Effector memory CD8-positive, alpha-beta T cell (primary cell): ENCODE measurements around the gene UTP3.
"Not testable (repeated sequence)": the region's sequence is repeated elsewhere in the genome, so short reads cannot be mapped to it uniquely, and the experiment has no call there.

Source experiments
- ATAC-seq: fragments of 150-1000 bp; cut with Tn5 transposase; replicated peaks from 2 replicates; pipeline ENCODE4 v1.10.0; 2021; ENCODE audit warnings: mild to moderate bottlenecking, moderate library complexity
- DNase-seq, 3 experiments: peaks; one replicate each; pipeline ENCODE4 v3.0.0; 2021
- H3K27ac Mint-ChIP-seq, 2 donors: one replicate each; pipeline ENCODE4 v1.8.0; 2022; ENCODE audit warnings: mild to moderate bottlenecking in 2 of 2, mixed read lengths in 2 of 2, moderate library complexity in 2 of 2
- H3K27me3 Mint-ChIP-seq, 2 donors: one replicate each; pipeline ENCODE4 v1.8.0; 2022; ENCODE audit warnings: mixed read lengths in 2 of 2
- H3K36me3 Mint-ChIP-seq: one replicate; pipeline ENCODE4 v1.8.0; 2022; ENCODE audit warnings: mild to moderate bottlenecking, moderate library complexity, mixed read lengths; ENCODE audit not compliant: insufficient read depth
- H3K4me1 Mint-ChIP-seq, 2 donors: one replicate each; pipeline ENCODE4 v1.8.0; 2022; ENCODE audit warnings: low read depth in 2 of 2, mixed read lengths in 2 of 2
- H3K4me3 Mint-ChIP-seq, 2 donors: one replicate each; pipeline ENCODE4 v1.8.0; 2022; ENCODE audit warnings: mild to moderate bottlenecking in 2 of 2, mixed read lengths in 2 of 2, moderate library complexity in 2 of 2
- H3K9me3 Mint-ChIP-seq, 2 donors: one replicate each; pipeline ENCODE4 v1.8.0; 2022; ENCODE audit warnings: mixed read lengths in 2 of 2

UTP3 gene

GRCh38 chr4:70734971-70735370, 46.6 kb downstream of the UTP3 start:
- Mint-ChIP-seq H3K36me3 (peaks cover 4% of the 10 kb centered on the region), H3K4me3 (peak overlapping the region; percentile 74), H3K4me1 (peaks cover 20 to 34% of the 10 kb centered on the region in 2 donors), H3K27ac (peak overlapping the region; percentile 73 to 79), H3K27me3 (no peaks in the 10 kb centered on the region), H3K9me3 (no peaks in the 10 kb centered on the region)
- DNase-seq (peak in 1 of 3 experiments; percentile 2), ATAC-seq (peak; percentile 43)

DNA sequence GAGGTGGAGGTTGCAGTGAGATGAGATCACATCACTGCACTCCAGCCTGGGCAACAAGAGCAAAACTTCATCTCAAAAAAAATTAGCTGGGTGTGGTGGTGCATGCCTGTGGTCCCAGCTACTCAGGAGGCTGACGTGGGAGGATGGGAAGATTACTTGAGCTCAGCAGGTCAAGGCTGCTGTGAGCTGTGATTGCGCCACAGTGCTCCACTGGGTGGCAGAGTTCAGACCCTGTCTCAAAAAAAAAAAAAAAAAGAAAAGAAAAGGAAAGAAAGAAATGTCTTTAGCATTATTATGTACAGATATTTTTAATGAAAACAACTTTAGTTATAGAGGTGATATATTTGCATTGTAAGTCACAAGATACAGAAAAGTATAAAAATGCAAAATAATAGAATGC, 47.6 kb downstream of the UTP3 start:
- ATAC-seq (peak; percentile 40), DNase-seq (peak; percentile 9 to 19 (median 13))
- peak overlapping the region; percentile 74 for H3K4me3 Mint-ChIP-seq
- H3K9me3 Mint-ChIP-seq, H3K36me3 Mint-ChIP-seq, H3K27me3 Mint-ChIP-seq: not testable (repeated sequence)
- peaks cover 22 to 34% of the 10 kb centered on the region in 2 donors for H3K4me1 Mint-ChIP-seq
- peak overlapping the region; percentile 13 to 79 for H3K27ac Mint-ChIP-seq

GRCh38 chr4:70737006-70737405, 48.7 kb downstream of the UTP3 start:
- H3K9me3 Mint-ChIP-seq = no peaks in the 10 kb centered on the region
- H3K4me1 Mint-ChIP-seq = peaks cover 22 to 34% of the 10 kb centered on the region in 2 donors
- H3K27ac Mint-ChIP-seq = peak overlapping the region; percentile 74 to 88
- peaks cover 4% of the 10 kb centered on the region for H3K36me3 Mint-ChIP-seq
- no peaks in the 10 kb centered on the region for H3K27me3 Mint-ChIP-seq
- H3K4me3 Mint-ChIP-seq = peak overlapping the region; percentile 36 to 59
- ATAC-seq (no peak), DNase-seq (no peak)

DNA sequence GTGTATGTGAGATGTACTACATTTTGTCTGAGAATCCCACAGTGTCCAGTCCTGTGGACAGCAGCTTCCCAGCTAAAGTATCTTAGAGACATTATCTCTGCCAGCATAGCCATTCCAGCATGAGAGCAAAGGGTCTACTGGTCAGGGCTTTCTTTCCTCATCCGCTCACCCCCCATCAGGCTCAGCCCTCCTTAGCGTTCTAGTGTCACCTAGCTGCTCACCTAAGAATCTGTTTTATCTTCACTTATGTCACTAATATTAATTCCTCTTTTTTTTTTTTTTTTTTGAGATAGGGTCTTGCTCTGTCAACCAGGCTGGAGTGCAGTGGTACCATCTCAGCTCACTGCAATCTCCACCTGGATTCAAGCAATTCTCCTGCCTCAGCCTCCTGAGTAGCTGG, 49.1 kb downstream of the UTP3 start:
- peaks cover 4% of the 10 kb centered on the region for H3K36me3 Mint-ChIP-seq
- peaks cover 22 to 34% of the 10 kb centered on the region in 2 donors for H3K4me1 Mint-ChIP-seq
- peak overlapping the region; percentile 74 to 88 for H3K27ac Mint-ChIP-seq
- H3K27me3 Mint-ChIP-seq = no peaks in the 10 kb centered on the region
- H3K4me3 Mint-ChIP-seq = peak overlapping the region; percentile 36 to 59
- H3K9me3 Mint-ChIP-seq = no peaks in the 10 kb centered on the region
- ATAC-seq = no peak
- no peak for DNase-seq

GRCh38 chr4:70739496-70740337, 51.4 kb downstream of the UTP3 start:
- no peaks in the 10 kb centered on the region for H3K9me3 Mint-ChIP-seq
- ATAC-seq (no peak), DNase-seq (no peak)
- H3K36me3 Mint-ChIP-seq = peaks cover 4% of the 10 kb centered on the region
- no peaks in the 10 kb centered on the region for H3K27me3 Mint-ChIP-seq
- H3K27ac Mint-ChIP-seq = no peak overlapping the region
- peaks cover 18 to 24% of the 10 kb centered on the region in 2 donors for H3K4me1 Mint-ChIP-seq
- no peak overlapping the region for H3K4me3 Mint-ChIP-seq
